Measurements from ENCODE around the gene CCP110. TPM values are rescaled to one million over a fixed set of nuclear protein-coding genes. Genes with fewer than 3 reads are reported as not detected.
A peak's percentile ranks its signal among the peaks of the same experiment; 100 is the strongest.

The CCP110 gene
- total and polyA plus RNA-seq, 2 of the 13 experiments (the other 11 are each of a cell fraction or from before 2014, with no cell fraction given), result 10.0 to 11.1 TPM

DNA sequence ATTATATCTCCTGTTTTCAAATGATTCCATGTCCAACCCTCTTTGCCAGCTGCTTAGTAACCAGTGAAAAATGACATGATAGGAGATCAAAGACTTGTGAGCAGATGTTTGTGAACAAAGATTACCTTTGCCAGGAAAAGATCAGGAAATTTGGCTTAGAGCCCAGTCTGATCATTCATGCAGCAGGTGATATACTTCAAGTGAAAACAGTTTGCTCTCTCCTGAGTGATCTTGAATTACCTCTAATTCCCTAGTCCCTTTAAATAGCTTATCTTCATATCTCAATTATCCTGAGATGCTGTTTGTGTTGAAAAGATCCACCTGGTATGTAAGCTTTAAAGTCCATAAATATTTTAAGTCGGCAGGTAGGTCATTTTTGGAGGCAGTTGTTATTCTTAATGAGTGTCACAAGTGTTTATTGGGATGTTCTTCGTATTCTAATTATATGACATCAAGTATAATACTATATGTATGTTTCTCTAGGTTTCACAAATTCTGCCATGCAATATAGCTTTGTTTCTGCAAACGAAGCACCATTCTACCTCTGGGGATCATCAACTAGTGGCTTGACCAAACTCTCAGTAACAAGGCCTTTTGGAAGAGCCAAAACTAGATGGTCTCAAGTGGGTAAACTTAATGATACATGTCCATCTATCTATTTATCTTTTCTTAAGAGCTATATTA, 18.5 kb downstream of the CCP110 start (continued):
- TF ChIP-seq, protein P1, sequence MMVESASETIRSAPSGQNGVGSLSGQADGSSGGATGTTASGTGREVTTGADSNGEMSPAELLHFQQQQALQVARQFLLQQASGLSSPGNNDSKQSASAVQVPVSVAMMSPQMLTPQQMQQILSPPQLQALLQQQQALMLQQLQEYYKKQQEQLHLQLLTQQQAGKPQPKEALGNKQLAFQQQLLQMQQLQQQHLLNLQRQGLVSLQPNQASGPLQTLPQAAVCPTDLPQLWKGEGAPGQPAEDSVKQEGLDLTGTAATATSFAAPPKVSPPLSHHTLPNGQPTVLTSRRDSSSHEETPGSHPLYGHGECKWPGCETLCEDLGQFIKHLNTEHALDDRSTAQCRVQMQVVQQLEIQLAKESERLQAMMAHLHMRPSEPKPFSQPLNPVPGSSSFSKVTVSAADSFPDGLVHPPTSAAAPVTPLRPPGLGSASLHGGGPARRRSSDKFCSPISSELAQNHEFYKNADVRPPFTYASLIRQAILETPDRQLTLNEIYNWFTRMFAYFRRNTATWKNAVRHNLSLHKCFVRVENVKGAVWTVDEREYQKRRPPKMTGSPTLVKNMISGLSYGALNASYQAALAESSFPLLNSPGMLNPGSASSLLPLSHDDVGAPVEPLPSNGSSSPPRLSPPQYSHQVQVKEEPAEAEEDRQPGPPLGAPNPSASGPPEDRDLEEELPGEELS (CRISPR knock-in tag; IDR thresholded peaks at IDR 0.05), result peak; percentile 88
- TF ChIP-seq ARNT2 (CRISPR knock-in tag; IDR thresholded peaks at IDR 0.05; ENCODE audit: low read depth) (no peak), ZFY (CRISPR knock-in tag; IDR thresholded peaks at IDR 0.05) (peak; percentile 37; the same call in 1 of the 2 replicates), NFYC (CRISPR knock-in tag; IDR thresholded peaks at IDR 0.05) (0 out of 2 replicates have a peak, but pooled peaks have one; percentile 16), ZNF121 (CRISPR knock-in tag; IDR thresholded peaks at IDR 0.05) (no peak), RAD51 (IDR thresholded peaks at IDR 0.05; ENCODE audit: borderline replicate concordance) (no peak), DR1 (CRISPR knock-in tag; IDR thresholded peaks at IDR 0.05) (no peak), PRMT3 (CRISPR knock-in tag; IDR thresholded peaks at IDR 0.05; ENCODE audit: borderline replicate concordance, low read depth) (no peak), POGZ (CRISPR knock-in tag; IDR thresholded peaks at IDR 0.05) (peak; percentile 39; the same call in 1 of the 2 replicates), NPAS2 (CRISPR knock-in tag; IDR thresholded peaks at IDR 0.05; ENCODE audit: borderline replicate concordance) (no peak), NFKB2 (CRISPR knock-in tag; IDR thresholded peaks at IDR 0.05; ENCODE audit: borderline replicate concordance) (no peak), RBFOX2 (IDR thresholded peaks at IDR 0.05; ENCODE audit: low read depth, low read length) (no peak), NR1H2 (CRISPR knock-in tag; IDR thresholded peaks at IDR 0.05; ENCODE audit: borderline replicate concordance, low read depth) (no peak), SP4 (CRISPR knock-in tag; IDR thresholded peaks at IDR 0.05) (no peak), ZNF564 (CRISPR knock-in tag; IDR thresholded peaks at IDR 0.05) (no peak), ZC3H13 (CRISPR knock-in tag; IDR thresholded peaks at IDR 0.05) (no peak), ZNF296 (CRISPR knock-in tag; conservative IDR thresholded peaks at IDR 0.05) (no peak)
- TF ChIP-seq, protein P2, sequence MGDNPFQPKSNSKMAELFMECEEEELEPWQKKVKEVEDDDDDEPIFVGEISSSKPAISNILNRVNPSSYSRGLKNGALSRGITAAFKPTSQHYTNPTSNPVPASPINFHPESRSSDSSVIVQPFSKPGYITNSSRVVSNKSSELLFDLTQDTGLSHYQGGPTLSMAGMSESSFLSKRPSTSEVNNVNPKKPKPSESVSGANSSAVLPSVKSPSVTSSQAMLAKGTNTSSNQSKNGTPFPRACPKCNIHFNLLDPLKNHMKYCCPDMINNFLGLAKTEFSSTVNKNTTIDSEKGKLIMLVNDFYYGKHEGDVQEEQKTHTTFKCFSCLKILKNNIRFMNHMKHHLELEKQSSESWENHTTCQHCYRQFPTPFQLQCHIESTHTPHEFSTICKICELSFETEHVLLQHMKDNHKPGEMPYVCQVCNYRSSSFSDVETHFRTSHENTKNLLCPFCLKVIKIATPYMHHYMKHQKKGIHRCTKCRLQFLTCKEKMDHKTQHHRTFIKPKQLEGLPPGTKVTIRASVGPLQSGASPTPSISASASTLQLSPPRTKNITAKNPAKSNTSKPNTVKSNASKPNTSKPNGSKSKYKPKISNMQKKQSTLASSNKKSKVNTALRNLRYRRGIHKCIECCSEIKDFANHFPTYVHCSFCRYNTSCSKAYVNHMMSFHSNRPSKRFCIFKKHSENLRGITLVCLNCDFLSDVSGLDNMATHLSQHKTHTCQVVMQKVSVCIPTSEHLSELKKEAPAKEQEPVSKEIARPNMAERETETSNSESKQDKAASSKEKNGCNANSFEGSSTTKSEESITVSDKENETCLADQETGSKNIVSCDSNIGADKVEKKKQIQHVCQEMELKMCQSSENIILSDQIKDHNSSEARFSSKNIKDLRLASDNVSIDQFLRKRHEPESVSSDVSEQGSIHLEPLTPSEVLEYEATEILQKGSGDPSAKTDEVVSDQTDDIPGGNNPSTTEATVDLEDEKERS (CRISPR knock-in tag; IDR thresholded peaks at IDR 0.05), result no peak
- TF ChIP-seq, protein P3, sequence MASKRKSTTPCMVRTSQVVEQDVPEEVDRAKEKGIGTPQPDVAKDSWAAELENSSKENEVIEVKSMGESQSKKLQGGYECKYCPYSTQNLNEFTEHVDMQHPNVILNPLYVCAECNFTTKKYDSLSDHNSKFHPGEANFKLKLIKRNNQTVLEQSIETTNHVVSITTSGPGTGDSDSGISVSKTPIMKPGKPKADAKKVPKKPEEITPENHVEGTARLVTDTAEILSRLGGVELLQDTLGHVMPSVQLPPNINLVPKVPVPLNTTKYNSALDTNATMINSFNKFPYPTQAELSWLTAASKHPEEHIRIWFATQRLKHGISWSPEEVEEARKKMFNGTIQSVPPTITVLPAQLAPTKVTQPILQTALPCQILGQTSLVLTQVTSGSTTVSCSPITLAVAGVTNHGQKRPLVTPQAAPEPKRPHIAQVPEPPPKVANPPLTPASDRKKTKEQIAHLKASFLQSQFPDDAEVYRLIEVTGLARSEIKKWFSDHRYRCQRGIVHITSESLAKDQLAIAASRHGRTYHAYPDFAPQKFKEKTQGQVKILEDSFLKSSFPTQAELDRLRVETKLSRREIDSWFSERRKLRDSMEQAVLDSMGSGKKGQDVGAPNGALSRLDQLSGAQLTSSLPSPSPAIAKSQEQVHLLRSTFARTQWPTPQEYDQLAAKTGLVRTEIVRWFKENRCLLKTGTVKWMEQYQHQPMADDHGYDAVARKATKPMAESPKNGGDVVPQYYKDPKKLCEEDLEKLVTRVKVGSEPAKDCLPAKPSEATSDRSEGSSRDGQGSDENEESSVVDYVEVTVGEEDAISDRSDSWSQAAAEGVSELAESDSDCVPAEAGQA (IDR thresholded peaks at IDR 0.05; ENCODE audit: low read depth), result no peak
- TF ChIP-seq, protein P3 (CRISPR knock-in tag; IDR thresholded peaks at IDR 0.05; ENCODE audit: borderline replicate concordance), result peak; percentile 28; the same call in 1 of the 2 replicates
